Body of pancreas (tissue), 4 donors: ENCODE measurements around the gene SURF4. TPM values are rescaled to one million over a fixed set of nuclear protein-coding genes. Genes with fewer than 3 reads are reported as not detected.
A peak's percentile ranks its signal among the peaks of the same experiment; 100 is the strongest.

ENCODE experiments used
- ATAC-seq: fragments of 150-250 bp; one replicate; pipeline ENCODE4 v1.9.1; 2016
- DNase-seq, 4 donors: peaks; one replicate each; pipeline ENCODE4 v3.0.0-alpha.2; 2019
- H3K27ac ChIP-seq, 4 donors: fragments of 200-600 bp; sonication (generic); 1 replicate in 3 of 4; 2 replicates in 1 of 4; pipeline versions ENCODE4 v1.5.1 to v1.6.1; 2016 to 2019; ENCODE audit warnings: mild to moderate bottlenecking in 1 of 4, mixed read lengths in 1 of 4, moderate library complexity in 1 of 4
- H3K27me3 ChIP-seq, 2 donors: fragments of 200-600 bp; sonication (generic); one replicate each; pipeline ENCODE4 v1.6.0; 2016; ENCODE audit warnings: mild to moderate bottlenecking in 1 of 2
- H3K36me3 ChIP-seq, 2 donors: fragments of 200-600 bp; sonication (generic); replicated peaks in 1 of 2; 2 replicates each; pipeline ENCODE4 v1.5.1; 2016; ENCODE audit warnings: low read depth in 2 of 2; ENCODE audit not compliant: insufficient read depth in 1 of 2
- H3K4me1 ChIP-seq: fragments of 200-600 bp; sonication (generic); one replicate; pipeline ENCODE4 v1.6.0; 2016
- H3K4me3 ChIP-seq, 2 donors: fragments of 200-600 bp; sonication (generic); 1 replicate in 1 of 2; 2 replicates in 1 of 2; pipeline ENCODE4 v1.5.1; 2016 to 2019
- H3K9me3 ChIP-seq, 3 donors: fragments of 200-600 bp; sonication (generic); 1 replicate in 2 of 3; 2 replicates in 1 of 3; pipeline ENCODE4 v1.5.1; 2016
- CTCF ChIP-seq, 7 experiments: fragments of 450-650 bp in 4 of 7; fragments of 200-600 bp in 3 of 7; sonication (generic) in 3 of 7; IDR thresholded peaks; one replicate each; pipeline ENCODE4 v1.5.1; 2016 to 2019; ENCODE audit warnings: antibody characterized with exemption in 7 of 7
- POLR2A ChIP-seq, 3 donors: fragments of 450-650 bp; IDR thresholded peaks; one replicate each; pipeline ENCODE4 v1.6.1; 2016; ENCODE audit warnings: antibody characterized with exemption in 3 of 3, mild to moderate bottlenecking in 2 of 3
- WGBS, 2 donors: methylation state at CpG; one replicate each; pipeline ENCODE4 v1.1.5; 2017; 5-methylcytosine and 5-hydroxymethylcytosine counted together
- intact Hi-C: fragments of 100-400 bp; cut with DNase I; formaldehyde crosslinking; loops from one replicate; pipeline ENCODE4 v1.15.1; 2023
- total RNA-seq, 2 donors: library from RNA; depleted of rRNA; stranded (reverse); fragments of >200 nt; gene quantifications; one replicate each; pipeline ENCODE4 v1.1.0, GENCODE V29; 2016

SURF4 gene
- total RNA-seq, result 100 to 1,000 TPM in 1 of 2 donors, 10 to 100 TPM in 1; 93.9 to 109 TPM

GRCh38 chr9:133375724-133376654 lies at the start of gene SURF4, which contains the start of gene STKLD1:
TSS of gene SURF4 (minus strand) at chr9:133376060. CDS start at chr9:133375969, 91 bp downstream.
TSS of gene STKLD1 (plus strand) at chr9:133376366. CDS start at chr9:133376474, 108 bp downstream.
- 0 to 3% methylated on average over 14 to 117 of the region's 120 CpGs for WGBS, 2 donors
- peak; percentile 97 to 98 (median 97) for DNase-seq
- intact Hi-C loops, result no loop called here
- peak; percentile 95 for ATAC-seq
- Histone ChIP-seq H3K27ac (peak within 1 kb of the TSS; percentile 90 to 98 (median 98)), H3K27me3 (no peaks in the 10 kb centered on the region), H3K36me3 (no peaks in the 10 kb centered on the region), H3K4me3 (peak within 1 kb of the TSS; percentile 82 to 87), H3K4me1 (peaks cover 47% of the 10 kb centered on the region), H3K9me3 (no peaks in the 10 kb centered on the region)
- TF ChIP-seq CTCF (IDR thresholded peaks at IDR 0.05) (peak in 2 of 7 experiments; percentile 45 to 48), POLR2A (IDR thresholded peaks at IDR 0.05) (peak; percentile 55 to 96 (median 73))

DNA sequence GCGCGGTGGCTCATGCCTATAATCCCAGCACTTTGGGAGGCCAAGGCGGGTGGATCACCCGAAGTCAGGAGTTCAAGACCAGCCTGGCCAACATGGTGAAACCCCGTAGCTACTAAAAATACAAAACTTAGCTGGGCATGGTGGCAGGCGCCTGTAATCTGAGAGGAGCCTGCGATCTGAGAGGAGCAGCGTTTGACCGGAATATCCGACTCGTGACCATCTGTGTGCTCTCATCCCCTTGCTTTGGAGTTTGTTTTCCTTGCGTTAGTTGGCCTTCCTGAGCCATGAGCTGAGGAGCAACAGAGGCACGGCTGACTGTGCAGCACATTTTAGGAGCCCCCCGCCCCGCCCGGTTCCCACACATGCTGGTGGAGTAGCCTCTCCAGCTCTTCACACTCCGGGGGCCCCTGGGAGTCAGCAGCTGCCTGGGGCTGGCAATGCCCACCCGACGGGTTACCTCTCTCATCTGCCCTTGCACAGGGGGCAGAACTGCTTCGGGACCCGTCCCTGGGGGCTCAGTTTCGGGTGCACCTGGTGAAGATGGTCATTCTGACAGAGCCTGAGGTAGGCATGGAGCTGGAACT lies 49.3 kb upstream of the SURF4 start:
- H3K27me3 ChIP-seq, result no peaks in the 10 kb centered on the region
- WGBS, 2 donors, result 84 to 90% methylated on average over 15 to 22 of the region's 22 CpGs

DNA sequence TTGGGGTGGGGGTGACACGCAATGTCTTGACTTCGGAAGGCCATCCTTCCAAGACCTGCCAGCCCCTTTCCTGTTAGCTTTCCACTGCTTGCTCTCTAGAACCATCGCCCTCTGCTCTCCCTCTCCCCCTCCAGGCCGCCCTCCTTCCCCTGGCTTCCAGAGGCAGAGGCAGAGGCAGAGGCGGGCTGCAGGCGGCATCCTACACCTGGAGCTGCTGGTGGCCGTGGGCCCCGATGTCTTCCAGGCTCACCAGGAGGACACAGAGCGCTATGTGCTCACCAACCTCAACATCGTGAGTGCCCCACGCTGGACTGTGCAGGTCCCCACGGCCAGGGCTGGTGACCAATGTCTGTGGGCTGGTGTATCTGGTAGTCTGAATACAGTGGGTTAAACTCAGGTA lies 48.3 kb upstream of the SURF4 start:
- Histone ChIP-seq H3K4me1 (peaks cover 4% of the 10 kb centered on the region), H3K4me3 (no peak overlapping the region), H3K9me3 (no peaks in the 10 kb centered on the region), H3K36me3 (no peaks in the 10 kb centered on the region), H3K27ac (no peak overlapping the region), H3K27me3 (no peaks in the 10 kb centered on the region)
- ATAC-seq (no peak), DNase-seq (no peak)
- WGBS, 2 donors, result 93 to 100% methylated on average over 4 to 12 of the region's 12 CpGs
- TF ChIP-seq POLR2A (IDR thresholded peaks at IDR 0.05) (no peak), CTCF (IDR thresholded peaks at IDR 0.05) (no peak)
- intact Hi-C loops, result loop anchor here (5.0 kb wide), 1 partner anchor 52 kb away; no protein-coding TSS in a partner anchor

More for the DNA sequence above, 49.3 kb upstream of the SURF4 start:
- Histone ChIP-seq H3K9me3 (no peaks in the 10 kb centered on the region), H3K4me3 (no peak overlapping the region), H3K4me1 (peaks cover 4% of the 10 kb centered on the region), H3K27ac (no peak overlapping the region), H3K36me3 (no peaks in the 10 kb centered on the region)
- intact Hi-C loops, result no loop called here
- TF ChIP-seq POLR2A (IDR thresholded peaks at IDR 0.05), result no peak
- no peak for TF ChIP-seq CTCF (IDR thresholded peaks at IDR 0.05)
- no peak for ATAC-seq
- DNase-seq, result no peak

GRCh38 chr9:133423216-133423615 lies 47.4 kb upstream of the SURF4 start:
- H3K27ac ChIP-seq, result no peak overlapping the region
- H3K27me3 ChIP-seq, result no peaks in the 10 kb centered on the region
- H3K4me1 ChIP-seq, result peaks cover 12% of the 10 kb centered on the region
- ATAC-seq (no peak), DNase-seq (no peak)
- intact Hi-C loops, result loop anchor here (5.0 kb wide), 1 partner anchor 51 kb away; no protein-coding TSS in a partner anchor
- no peaks in the 10 kb centered on the region for H3K9me3 ChIP-seq
- no peak overlapping the region for H3K4me3 ChIP-seq
- no peak for TF ChIP-seq POLR2A (IDR thresholded peaks at IDR 0.05)
- TF ChIP-seq CTCF (IDR thresholded peaks at IDR 0.05), result no peak
- WGBS, 2 donors, result 13 to 36% methylated on average over 3 of the region's 3 CpGs
- H3K36me3 ChIP-seq, result no peaks in the 10 kb centered on the region
